H9 (cell line): ENCODE measurements around the gene ZNF718. TPM values are rescaled to one million over a fixed set of nuclear protein-coding genes. Genes with fewer than 3 reads are reported as not detected.

Experiments used
- DNase-seq: peaks from one replicate; pipeline ENCODE4 v3.0.0-alpha.2; 2017
- H2AFZ ChIP-seq: one replicate; pipeline ENCODE4 v1.6.1; 2013; ENCODE audit warnings: mild to moderate bottlenecking, low read length, control low read depth, moderate library complexity
- H2AK5ac ChIP-seq: 2 replicates; pipeline ENCODE4 v1.6.1; 2013; ENCODE audit warnings: low read length, control low read depth, mixed read lengths; ENCODE audit not compliant: insufficient read length
- H2BK120ac ChIP-seq: one replicate; pipeline ENCODE4 v1.6.1; 2013; ENCODE audit warnings: low read depth, mild to moderate bottlenecking, low read length, control low read depth, inconsistent platforms; ENCODE audit not compliant: poor library complexity, severe bottlenecking
- H2BK12ac ChIP-seq: 2 replicates; pipeline ENCODE4 v1.6.1; 2013; ENCODE audit warnings: low read length, control low read depth, mixed read lengths, low read depth; ENCODE audit not compliant: insufficient read length
- H2BK15ac ChIP-seq: 2 replicates; pipeline ENCODE4 v1.6.1; 2013; ENCODE audit warnings: low read depth, low read length, control low read depth
- H2BK20ac ChIP-seq: one replicate; pipeline ENCODE4 v1.6.1; 2013; ENCODE audit warnings: low read depth, mild to moderate bottlenecking, low read length, control low read depth, inconsistent platforms; ENCODE audit not compliant: poor library complexity, severe bottlenecking
- H2BK5ac ChIP-seq: 2 replicates; pipeline ENCODE4 v1.6.1; 2013; ENCODE audit warnings: low read length, control low read depth, mixed read lengths; ENCODE audit not compliant: insufficient read length
- H3K14ac ChIP-seq: 2 replicates; pipeline ENCODE4 v1.6.1; 2013; ENCODE audit warnings: low read length, control low read depth; ENCODE audit not compliant: insufficient read depth
- H3K18ac ChIP-seq: 2 replicates; pipeline ENCODE4 v1.6.1; 2013; ENCODE audit warnings: low read depth, mild to moderate bottlenecking, mixed read lengths, low read length, control low read depth; ENCODE audit not compliant: insufficient read length
- H3K23ac ChIP-seq: 2 replicates; pipeline ENCODE4 v1.6.1; 2013; ENCODE audit warnings: low read length, control low read depth, mixed read lengths, low read depth; ENCODE audit not compliant: insufficient read length
- H3K23me2 ChIP-seq: 2 replicates; pipeline ENCODE4 v1.6.1; 2013; ENCODE audit warnings: low read depth, mild to moderate bottlenecking, mixed read lengths, low read length, control low read depth; ENCODE audit not compliant: insufficient read length, poor library complexity, severe bottlenecking
- H3K27ac ChIP-seq: 2 replicates; pipeline ENCODE4 v1.5.1; 2013; ENCODE audit warnings: low read length, control low read depth, mixed read lengths, low read depth; ENCODE audit not compliant: insufficient read length
- H3K27me3 ChIP-seq: 2 replicates; pipeline ENCODE4 v1.6.1; 2013; ENCODE audit warnings: low read length, control low read depth, inconsistent platforms; ENCODE audit not compliant: insufficient read depth
- H3K4ac ChIP-seq: 2 replicates; pipeline ENCODE4 v1.6.1; 2013; ENCODE audit warnings: low read depth, mild to moderate bottlenecking, control low read depth, inconsistent platforms, low read length, moderate library complexity
- H3K4me1 ChIP-seq: 2 replicates; pipeline ENCODE4 v1.6.1; 2013; ENCODE audit warnings: low read length, control low read depth, inconsistent platforms; ENCODE audit not compliant: insufficient read depth
- H3K4me2 ChIP-seq: 2 replicates; pipeline ENCODE4 v1.6.1; 2013; ENCODE audit warnings: low read length, control low read depth, mixed read lengths; ENCODE audit not compliant: insufficient read length, insufficient read depth
- H3K56ac ChIP-seq: 2 replicates; pipeline ENCODE4 v1.6.1; 2013; ENCODE audit warnings: low read depth, mild to moderate bottlenecking, mixed read lengths, low read length, control low read depth; ENCODE audit not compliant: insufficient read length
- H3K79me1 ChIP-seq: 2 replicates; pipeline ENCODE4 v1.6.1; 2013; ENCODE audit warnings: low read depth, mild to moderate bottlenecking, moderate library complexity, low read length, control low read depth, inconsistent platforms; ENCODE audit not compliant: insufficient read depth, poor library complexity, severe bottlenecking
- H3K79me2 ChIP-seq: 2 replicates; pipeline ENCODE4 v1.6.1; 2013; ENCODE audit warnings: low read length, control low read depth, inconsistent platforms; ENCODE audit not compliant: insufficient read depth
- H3K9ac ChIP-seq: 2 replicates; pipeline ENCODE4 v1.6.1; 2013; ENCODE audit warnings: low read length, control low read depth, mixed read lengths; ENCODE audit not compliant: insufficient read length; ENCODE audit errors: extremely low read depth
- H3K9me3 ChIP-seq: one replicate; pipeline ENCODE4 v1.6.1; 2013; ENCODE audit warnings: low read depth, low read length, inconsistent platforms; ENCODE audit not compliant: control insufficient read depth
- H3T11ph ChIP-seq: one replicate; pipeline ENCODE4 v1.6.1; 2013; ENCODE audit warnings: mild to moderate bottlenecking, low read length, control low read depth, inconsistent platforms
- H4K20me1 ChIP-seq: one replicate; pipeline ENCODE4 v1.6.1; 2013; ENCODE audit not compliant: control insufficient read depth, insufficient read length, insufficient read depth
- H4K5ac ChIP-seq: 2 replicates; pipeline ENCODE4 v1.6.1; 2013; ENCODE audit warnings: low read depth, mild to moderate bottlenecking, mixed read lengths, low read length, control low read depth; ENCODE audit not compliant: insufficient read length
- H4K8ac ChIP-seq: replicated peaks from 2 replicates; pipeline ENCODE4 v1.6.1; 2013; ENCODE audit warnings: low read length, control low read depth, mixed read lengths, low read depth; ENCODE audit not compliant: insufficient read length
- H4K91ac ChIP-seq: 2 replicates; pipeline ENCODE4 v1.6.1; 2013; ENCODE audit warnings: low read depth, mild to moderate bottlenecking, moderate library complexity, mixed read lengths, low read length, control low read depth; ENCODE audit not compliant: insufficient read length
- H3K27ac Mint-ChIP-seq, 3 experiments: 2 replicates in 2 of 3; 3 replicates in 1 of 3; pipeline ENCODE4 v1.8.0; 2020 to 2021; ENCODE audit warnings: mixed read lengths in 3 of 3, mild to moderate bottlenecking in 1 of 3, moderate library complexity in 1 of 3
- H3K27me3 Mint-ChIP-seq: 2 replicates; pipeline ENCODE4 v1.8.0; 2021; ENCODE audit warnings: low read depth, mild to moderate bottlenecking, moderate library complexity, mixed read lengths
- H3K36me3 Mint-ChIP-seq, 3 experiments: 2 replicates in 2 of 3; 3 replicates in 1 of 3; pipeline ENCODE4 v1.8.0; 2020 to 2021; ENCODE audit warnings: low read depth in 3 of 3, mixed read lengths in 3 of 3; ENCODE audit not compliant: insufficient read depth in 1 of 3
- H3K4me1 Mint-ChIP-seq, 2 experiments: 2 replicates each; pipeline ENCODE4 v1.8.0; 2020; ENCODE audit warnings: mixed read lengths in 2 of 2
- H3K4me3 Mint-ChIP-seq, 2 experiments: 2 replicates in 1 of 2; 3 replicates in 1 of 2; pipeline ENCODE4 v1.8.0; 2020 to 2021; ENCODE audit warnings: mild to moderate bottlenecking in 2 of 2, mixed read lengths in 2 of 2, moderate library complexity in 1 of 2
- H3K9me3 Mint-ChIP-seq, 2 experiments: 2 replicates in 1 of 2; 3 replicates in 1 of 2; pipeline ENCODE4 v1.8.0; 2020; ENCODE audit warnings: mild to moderate bottlenecking in 2 of 2, mixed read lengths in 2 of 2, moderate library complexity in 1 of 2
- CTCF ChIP-seq: fragments of 200-600 bp; sonication (generic); conservative IDR thresholded peaks from 3 replicates; pipeline ENCODE4 v1.8.0; 2021; ENCODE audit warnings: antibody characterized with exemption, mild to moderate bottlenecking
- WGBS: extraction: QIAGEN DNeasy Blood & Tissue Kit; methylation state at CpG from one replicate; pipeline ENCODE4 v1.1.7; 2013; ENCODE audit warnings: missing lambda C conversion rate, low lambda C conversion rate, mixed read lengths; ENCODE audit not compliant: insufficient read length; ENCODE audit errors: extremely low coverage; 5-methylcytosine and 5-hydroxymethylcytosine counted together
- total RNA-seq: library from RNA; stranded (reverse); gene quantifications from 2 replicates; pipeline ENCODE4 v1.2.1, GENCODE V29; 2021

ZNF718 gene
- total RNA-seq, 1 experiment from 2014 or later = 12.5 TPM

- no peak for TF ChIP-seq CTCF
- no CpG with 5 or more reads among the region's 2 CpGs for WGBS
- no peak overlapping the region for H3K27ac Mint-ChIP-seq
- no peak overlapping the region for H3K9ac ChIP-seq
- H3K4me2 ChIP-seq = no peak overlapping the region
- H3K56ac ChIP-seq = no peak overlapping the region
- no peak overlapping the region for H2BK120ac ChIP-seq
- no peak overlapping the region for H2AFZ ChIP-seq
- no peak overlapping the region for H3K4me3 Mint-ChIP-seq
- H3K4me1 Mint-ChIP-seq = no peaks in the 10 kb centered on the region
- no peak overlapping the region for H3K4ac ChIP-seq
- peaks cover 93 to 94% of the 10 kb centered on the region in 2 experiments for H3K9me3 Mint-ChIP-seq
- H4K20me1 ChIP-seq = no peaks in the 10 kb centered on the region
- H2BK5ac ChIP-seq = no peak overlapping the region
- no peaks in the 10 kb centered on the region for H3K23me2 ChIP-seq
- H2BK15ac ChIP-seq = no peak overlapping the region
- H3K27me3 ChIP-seq = peaks cover 7% of the 10 kb centered on the region; the same call in 1 of the 2 replicates
- no peaks in the 10 kb centered on the region for H3K9me3 ChIP-seq
- no peak overlapping the region for H3K23ac ChIP-seq
- no peaks in the 10 kb centered on the region for H3K79me1 ChIP-seq
- no peak overlapping the region for H4K91ac ChIP-seq
- no peak overlapping the region for H3T11ph ChIP-seq
- no peak for DNase-seq
- H3K36me3 Mint-ChIP-seq = peaks cover 2 to 26% (median 21%) of the 10 kb centered on the region in 3 experiments; a peak in 6 of 7 replicates
- no peak overlapping the region for H2BK12ac ChIP-seq
- H3K27me3 Mint-ChIP-seq = peaks cover 16% of the 10 kb centered on the region
- no peaks in the 10 kb centered on the region for H3K4me1 ChIP-seq
- no peak overlapping the region for H3K27ac ChIP-seq
- H3K18ac ChIP-seq = no peak overlapping the region
- no peak overlapping the region for H4K8ac ChIP-seq
- no peak overlapping the region for H3K14ac ChIP-seq
- no peak overlapping the region for H4K5ac ChIP-seq
- no peaks in the 10 kb centered on the region for H3K79me2 ChIP-seq
- no peak overlapping the region for H2AK5ac ChIP-seq
- no peak overlapping the region for H2BK20ac ChIP-seq
Measured at GRCh38 chr4:113732-114131, 10.6 kb upstream of the ZNF718 start.
